Measurements from ENCODE around the gene NR4A1.

The NR4A1 gene

GRCh38 chr12:52018433-52019112 is 32.7 kb upstream of the NR4A1 start:
- DNase-seq: no peak

- DNase-seq: no peak
Measured at GRCh38 chr12:52019113-52019770, 32.0 kb upstream of the NR4A1 start.

GRCh38 chr12:52020539-52021336 is 30.5 kb upstream of the NR4A1 start:
- DNase-seq: no peak

- DNase-seq: no peak
Measured at GRCh38 chr12:52022841-52023181, 28.4 kb upstream of the NR4A1 start.

GRCh38 chr12:52023182-52023975 is 27.9 kb upstream of the NR4A1 start:
- DNase-seq: no peak

- no peak for DNase-seq
Measured at GRCh38 chr12:52023976-52024688, 27.1 kb upstream of the NR4A1 start.

GRCh38 chr12:52024845-52025230 is 26.4 kb upstream of the NR4A1 start:
- no peak for DNase-seq

GRCh38 chr12:52026263-52026662 is 25.0 kb upstream of the NR4A1 start:
- DNase-seq: no peak

GRCh38 chr12:52027085-52027843 is 24.0 kb upstream of the NR4A1 start:
- DNase-seq: no peak

- no peak for DNase-seq
Measured at GRCh38 chr12:52029685-52030084, 21.6 kb upstream of the NR4A1 start.

GRCh38 chr12:52032446-52032803 is 18.8 kb upstream of the NR4A1 start:
- no peak for DNase-seq

GRCh38 chr12:52032804-52033445 is 18.3 kb upstream of the NR4A1 start:
- peak; percentile 11 for DNase-seq

GRCh38 chr12:52033446-52034140 is 17.6 kb upstream of the NR4A1 start:
- DNase-seq: no peak

- no peak for DNase-seq
Measured at GRCh38 chr12:52035190-52035589, 16.1 kb upstream of the NR4A1 start.

GRCh38 chr12:52035926-52036325 is 15.3 kb upstream of the NR4A1 start:
- no peak for DNase-seq

GRCh38 chr12:52036587-52037171 is 14.6 kb upstream of the NR4A1 start:
- no peak for DNase-seq

GRCh38 chr12:52037248-52037861 is 13.9 kb upstream of the NR4A1 start:
- no peak for DNase-seq

- no peak for DNase-seq
Measured at GRCh38 chr12:52038447-52038846, 12.8 kb upstream of the NR4A1 start.

GRCh38 chr12:52041035-52041434 is 10.2 kb upstream of the NR4A1 start:
- DNase-seq: no peak

- DNase-seq: no peak
Measured at GRCh38 chr12:52041695-52042123, 9.5 kb upstream of the NR4A1 start.

Measured in KG1 (cell line).